NOMO-1 treated with DMSO at 0.1 percent for 48 hours (cell line): ENCODE data around the gene CTDSPL.
A peak's percentile ranks its signal among the peaks of the same experiment; 100 is the strongest.

Experiments
- DNase-seq: peaks from one replicate; lab custom pipeline; 2025; ENCODE audit not compliant: unreplicated experiment; lab: John Stamatoyannopoulos, UW

Gene CTDSPL

GRCh38 chr3:37912052-37912733, 50.5 kb downstream of the CTDSPL start:
- no peak for DNase-seq

DNA sequence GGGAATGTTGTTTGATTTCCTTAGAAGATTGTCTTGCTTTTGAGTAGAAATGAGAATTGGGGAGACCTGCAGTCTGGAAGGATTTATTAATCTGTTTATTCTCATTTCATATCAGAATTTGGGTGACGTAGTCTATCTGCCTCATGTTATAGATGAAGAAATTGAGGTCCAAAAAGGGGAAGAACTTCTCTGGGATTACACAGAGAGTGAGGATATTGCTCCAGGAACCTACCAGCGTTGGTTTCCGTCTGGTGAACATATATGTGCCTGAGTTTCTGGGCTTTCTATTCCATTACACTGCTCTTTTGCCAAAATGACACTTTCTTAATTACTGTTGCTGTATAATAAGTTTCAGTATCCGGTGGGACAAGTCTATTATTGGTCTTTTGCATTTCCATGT, 51.8 kb downstream of the CTDSPL start:
- no peak for DNase-seq

GRCh38 chr3:37916685-37917084, 55.0 kb downstream of the CTDSPL start:
- no peak for DNase-seq

GRCh38 chr3:37918627-37919026, 56.9 kb downstream of the CTDSPL start:
- no peak for DNase-seq

- no peak for DNase-seq
Observed at GRCh38 chr3:37920156-37920699, 58.5 kb downstream of the CTDSPL start.

- no peak for DNase-seq
Observed at GRCh38 chr3:37921025-37921424, 59.3 kb downstream of the CTDSPL start.

DNA sequence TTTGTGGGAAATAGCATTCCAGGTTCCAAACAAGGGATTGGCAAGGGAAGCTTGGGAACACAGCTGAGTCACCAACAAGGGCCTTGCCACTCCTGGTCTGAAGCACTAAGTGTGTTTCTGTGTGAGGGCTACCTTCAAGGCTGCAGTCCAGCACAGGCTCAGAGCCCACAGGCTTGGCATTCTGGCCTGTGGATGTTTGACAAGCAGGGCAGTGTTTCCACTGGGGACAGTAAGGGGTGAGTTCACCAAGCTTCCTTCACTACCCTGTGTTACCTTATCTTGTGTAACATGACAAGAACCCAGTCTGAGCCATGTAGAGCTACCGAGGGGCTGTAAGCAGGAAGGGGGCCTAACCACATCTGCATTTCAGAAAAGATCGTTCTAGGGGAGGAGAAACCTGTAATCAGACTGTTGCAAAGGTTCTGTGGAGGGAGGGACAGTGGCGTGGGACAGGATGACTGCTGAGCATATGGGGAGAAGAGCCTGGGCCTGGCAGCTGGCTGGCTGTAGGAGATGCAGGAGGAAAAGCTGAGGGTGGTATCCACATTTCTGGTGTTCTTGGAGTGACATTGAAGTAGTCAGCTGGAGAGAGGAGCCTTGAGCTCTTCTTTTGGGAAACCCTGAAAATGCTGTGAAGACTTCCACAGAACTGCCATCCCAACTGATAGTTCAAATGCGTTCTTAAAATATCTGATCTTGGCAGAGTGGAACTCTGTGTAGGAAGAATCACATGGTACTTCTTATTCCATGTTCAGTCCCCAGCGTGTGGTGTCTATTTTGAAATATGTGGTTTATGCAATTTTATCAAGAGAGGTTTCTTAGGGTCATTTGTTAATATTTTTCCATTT, 61.3 kb downstream of the CTDSPL start:
- DNase-seq: peak; percentile 40

GRCh38 chr3:37923569-37924040, 61.9 kb downstream of the CTDSPL start:
- no peak for DNase-seq

GRCh38 chr3:37924453-37924852, 62.8 kb downstream of the CTDSPL start:
- DNase-seq: no peak

DNA sequence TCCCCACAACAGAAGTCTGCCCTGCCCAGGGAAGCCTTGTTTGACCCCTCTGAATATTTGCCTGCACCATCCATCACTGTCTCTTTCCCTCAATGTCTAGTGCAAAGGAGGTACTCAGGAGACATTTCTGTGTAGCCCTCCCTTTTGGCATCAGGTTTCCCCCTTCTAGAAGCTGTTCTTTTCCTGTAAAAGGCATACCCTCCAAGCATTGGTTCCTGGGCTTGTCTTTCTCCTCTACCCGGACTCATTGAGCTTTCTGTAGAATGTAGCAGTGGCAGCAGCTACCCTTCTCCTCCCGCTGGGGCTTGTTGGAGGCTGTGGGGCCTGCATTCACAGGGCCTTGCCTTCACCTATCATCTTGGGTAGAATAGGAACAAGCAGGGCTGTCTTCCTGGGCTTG, 63.5 kb downstream of the CTDSPL start:
- no peak for DNase-seq

DNA sequence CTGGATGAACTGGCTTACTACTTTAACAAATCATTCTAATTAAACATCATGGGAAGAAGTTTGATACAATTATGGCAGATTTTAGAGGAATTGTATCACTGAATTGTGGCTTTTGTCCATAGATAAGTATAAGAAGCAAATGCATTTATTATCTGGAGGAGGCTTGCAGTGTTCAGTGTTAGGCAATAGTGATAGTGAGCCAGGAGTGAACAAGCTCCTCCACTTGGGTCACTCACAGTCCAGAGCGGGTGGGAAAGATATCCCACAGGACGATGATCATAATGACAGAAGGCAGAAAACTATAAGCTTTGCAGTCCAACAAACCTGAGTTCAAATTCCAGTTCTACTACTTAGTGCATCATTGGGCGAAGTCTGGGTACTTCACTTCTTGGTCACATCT, 64.9 kb downstream of the CTDSPL start:
- DNase-seq: no peak

DNA sequence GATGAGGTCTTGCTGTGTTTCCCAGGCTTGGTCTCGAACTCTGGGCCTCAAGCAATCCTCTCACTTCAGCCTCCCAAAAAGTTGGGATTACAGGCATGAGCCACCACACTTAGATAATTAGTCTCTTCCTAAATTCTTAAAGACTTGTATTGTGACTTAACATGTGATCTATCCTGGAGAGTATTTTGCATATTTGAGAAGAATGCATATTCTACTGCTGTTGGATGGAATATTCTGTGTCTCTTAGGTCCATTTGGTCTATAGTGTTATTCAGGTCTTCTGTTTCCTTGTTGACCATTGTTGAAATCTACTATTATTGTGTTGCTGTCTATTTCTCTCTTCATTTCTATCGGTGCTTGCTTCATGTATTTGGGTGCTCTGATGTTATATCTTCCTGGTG, 68.8 kb downstream of the CTDSPL start:
- DNase-seq: no peak

DNA sequence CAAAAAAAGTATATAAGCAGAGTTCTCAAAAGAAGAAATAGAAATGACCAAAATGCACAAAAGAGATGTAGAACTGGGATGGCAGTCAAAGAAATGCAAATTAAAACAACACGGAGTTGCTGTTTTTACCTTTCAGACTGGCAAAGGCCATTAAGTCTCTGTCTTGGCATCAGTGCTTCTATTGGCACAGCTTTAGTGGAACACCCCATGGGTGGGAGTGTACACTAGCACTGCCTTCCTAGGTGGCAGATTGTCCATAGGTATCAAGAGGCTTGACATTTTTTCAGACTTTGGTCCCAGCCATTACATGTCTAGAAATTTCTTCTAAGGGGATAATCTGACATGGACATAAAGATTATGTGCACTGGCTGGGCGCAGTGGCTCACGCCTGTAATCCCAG, 70.8 kb downstream of the CTDSPL start:
- DNase-seq: no peak

- no peak for DNase-seq
Observed at GRCh38 chr3:37934631-37935289, 73.1 kb downstream of the CTDSPL start.

DNA sequence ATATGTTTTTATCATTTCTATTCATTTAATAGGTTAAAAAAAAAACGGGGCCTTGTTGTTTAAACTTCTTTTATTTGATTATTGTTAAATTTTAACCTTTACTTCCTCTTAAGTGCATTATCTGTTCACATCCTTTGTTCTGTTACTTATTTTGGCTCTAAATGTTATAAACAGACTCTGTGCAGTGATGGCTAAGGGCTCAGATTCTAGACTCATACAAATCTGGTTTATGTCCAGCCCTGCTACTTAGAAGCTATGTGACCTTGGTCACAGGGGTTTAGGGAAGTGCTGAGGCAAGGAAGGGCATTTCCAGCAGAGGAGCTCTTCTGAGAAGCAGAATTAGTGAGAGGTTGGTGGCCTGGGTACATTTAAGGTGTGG, 73.6 kb downstream of the CTDSPL start:
- DNase-seq: no peak

DNA sequence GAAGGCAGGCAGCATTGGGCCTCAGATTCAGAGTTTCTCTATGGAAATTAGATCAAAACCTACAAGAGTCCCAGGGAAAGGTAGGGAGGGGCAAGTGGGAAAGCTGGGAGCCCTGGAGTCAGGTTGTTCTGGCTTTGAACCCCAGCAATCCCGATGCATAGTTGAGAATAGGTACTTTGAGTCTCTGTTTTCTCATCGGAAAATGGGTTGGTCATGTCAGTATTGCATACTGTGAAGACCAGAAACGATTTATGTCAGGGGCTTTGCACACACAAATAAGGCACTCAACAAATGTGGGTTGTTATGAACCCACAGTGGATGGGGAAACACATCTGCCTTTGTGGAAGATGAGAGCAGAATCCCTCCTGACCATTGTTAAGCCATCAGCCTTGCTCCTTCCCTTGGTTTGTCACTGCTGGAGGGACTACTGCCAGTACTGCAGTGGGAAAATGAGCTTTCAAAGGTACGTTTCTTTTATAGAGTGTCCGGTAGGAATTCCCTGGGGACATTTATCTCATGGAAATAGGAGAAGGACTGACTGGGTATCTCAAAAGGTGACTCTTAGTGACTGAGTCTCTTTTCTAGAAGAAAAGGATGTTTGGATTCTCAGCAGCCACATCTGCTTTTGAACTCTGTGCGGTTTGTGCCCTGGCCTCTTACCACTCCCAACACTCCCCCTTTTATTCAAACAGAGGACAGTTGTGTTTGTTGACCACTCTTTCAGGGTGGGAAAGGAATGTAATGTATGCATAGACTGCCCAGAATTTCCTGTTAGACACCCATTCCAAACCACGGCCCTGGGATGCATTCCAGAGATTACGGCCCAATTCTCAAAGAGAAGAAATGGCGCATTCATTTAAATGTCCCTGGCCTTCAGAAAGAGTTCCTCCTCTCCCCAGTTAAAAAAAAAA, 74.3 kb downstream of the CTDSPL start:
- DNase-seq: no peak

DNA sequence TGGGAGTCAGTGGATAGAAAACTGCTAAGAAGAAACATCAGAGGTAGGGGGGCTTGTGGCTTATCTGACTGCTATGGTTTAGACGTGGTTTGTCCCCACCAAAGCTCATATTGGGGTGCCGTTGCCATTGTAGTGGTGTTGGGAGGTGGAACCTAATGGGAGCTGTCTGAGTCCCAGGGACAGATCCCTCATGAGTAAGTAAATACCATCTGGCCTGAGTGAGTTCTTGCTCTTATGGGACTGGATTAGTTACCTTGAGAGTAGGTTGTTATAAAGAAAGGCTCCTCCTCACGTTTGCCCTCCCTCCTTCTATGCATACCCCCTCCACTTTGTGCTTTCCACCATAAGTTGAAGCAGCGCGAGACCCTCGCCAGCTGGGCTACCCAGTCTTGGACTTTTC, 75.5 kb downstream of the CTDSPL start:
- no peak for DNase-seq

DNA sequence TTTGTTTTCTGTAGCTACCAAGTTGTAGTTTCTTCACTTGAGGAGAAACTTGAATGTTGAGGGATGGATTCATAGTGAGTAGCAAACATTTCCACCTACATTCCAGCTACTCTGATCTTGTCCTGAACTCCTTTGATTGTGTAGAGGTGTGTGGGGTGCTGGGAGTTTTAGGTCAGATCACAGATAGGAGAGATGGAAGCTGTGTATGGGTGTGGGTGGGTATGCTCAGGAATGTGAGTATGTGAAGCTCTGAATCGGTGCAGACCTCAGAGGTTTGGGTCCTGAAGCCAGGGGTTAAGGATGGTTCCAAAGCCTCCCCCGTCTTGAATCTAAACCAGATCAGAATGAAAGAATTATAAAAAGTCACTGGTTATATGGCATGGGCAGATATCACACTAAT, 76.3 kb downstream of the CTDSPL start:
- no peak for DNase-seq

DNA sequence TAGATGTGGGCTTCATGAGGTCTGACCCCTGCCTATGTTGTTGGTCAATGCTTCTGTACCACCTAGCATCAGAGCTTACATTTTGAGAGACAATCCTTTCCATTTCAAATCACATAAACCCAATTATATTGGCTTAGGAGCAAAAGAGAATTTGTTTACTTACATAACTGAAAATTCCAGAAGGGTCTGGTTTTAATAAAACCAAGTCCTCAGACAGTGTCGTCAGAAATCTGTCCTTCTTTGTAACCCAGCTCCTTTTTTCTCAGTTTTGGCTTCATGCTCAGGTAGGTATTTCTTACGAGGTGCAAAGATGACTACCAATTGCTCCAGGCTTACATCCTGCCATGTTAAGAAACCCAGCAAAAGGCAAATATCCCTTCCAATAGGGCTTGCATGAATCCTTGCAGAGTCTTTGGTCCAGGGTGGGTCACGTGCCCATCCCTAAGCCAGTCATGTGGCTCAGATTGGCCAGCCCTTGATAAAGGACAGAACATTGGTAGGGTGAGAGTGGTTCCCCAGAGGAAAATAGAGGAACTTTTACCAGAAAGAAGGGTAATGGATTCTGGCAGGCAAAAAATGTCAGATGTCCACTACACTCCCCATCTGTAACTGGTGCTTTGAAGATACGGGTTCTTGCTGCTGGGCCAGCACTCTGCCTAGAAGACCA, 78.7 kb downstream of the CTDSPL start:
- no peak for DNase-seq
